ENCODE measurements around the gene MTOR.
"Not testable (repeated sequence)": the region's sequence is repeated elsewhere in the genome, so short reads cannot be mapped to it uniquely, and the experiment has no call there.

MTOR gene

GRCh38 chr1:11187000-11187399, 75.4 kb downstream of the MTOR start:
- Histone ChIP-seq H3K9me3 (ENCODE audit: control insufficient read depth in 2 of 2, low read length in 2 of 2) (no peaks in the 10 kb centered on the region), H3K36me3 (ENCODE audit: control insufficient read depth in 2 of 2, insufficient read depth in 2 of 2, low read length in 2 of 2) (peaks cover 19 to 24% of the 10 kb centered on the region in 2 donors), H3K9ac (ENCODE audit: low read depth in 1 of 2, low read length in 2 of 2) (no peak overlapping the region), H3K27me3 (ENCODE audit: control insufficient read depth in 2 of 2, insufficient read depth in 2 of 2, low read length in 2 of 2) (no peaks in the 10 kb centered on the region), H3K4me1 (ENCODE audit: control insufficient read depth in 2 of 2, insufficient read depth in 2 of 2, low read length in 2 of 2) (no peaks in the 10 kb centered on the region), H3K4me3 (ENCODE audit: low read length in 2 of 2) (no peak overlapping the region), H3K27ac (ENCODE audit: low read depth in 2 of 2, low read length in 2 of 2) (no peak overlapping the region)

GRCh38 chr1:11184973-11185372, 77.4 kb downstream of the MTOR start:
- H3K27ac ChIP-seq (ENCODE audit: low read depth in 2 of 2, low read length in 2 of 2), result no peak overlapping the region
- no peaks in the 10 kb centered on the region for H3K27me3 ChIP-seq (ENCODE audit: control insufficient read depth in 2 of 2, insufficient read depth in 2 of 2, low read length in 2 of 2)
- H3K4me1 ChIP-seq (ENCODE audit: control insufficient read depth in 2 of 2, insufficient read depth in 2 of 2, low read length in 2 of 2), result no peaks in the 10 kb centered on the region
- H3K9me3 ChIP-seq (ENCODE audit: control insufficient read depth in 2 of 2, low read length in 2 of 2), result no peaks in the 10 kb centered on the region
- H3K9ac ChIP-seq (ENCODE audit: low read depth in 1 of 2, low read length in 2 of 2), result no peak overlapping the region
- H3K4me3 ChIP-seq (ENCODE audit: low read length in 2 of 2), result no peak overlapping the region
- H3K36me3 ChIP-seq (ENCODE audit: control insufficient read depth in 2 of 2, insufficient read depth in 2 of 2, low read length in 2 of 2), result peaks cover 16 to 20% of the 10 kb centered on the region in 2 donors

GRCh38 chr1:11182884-11183283, 79.5 kb downstream of the MTOR start:
- Histone ChIP-seq H3K27me3 (ENCODE audit: control insufficient read depth in 2 of 2, insufficient read depth in 2 of 2, low read length in 2 of 2) (no peaks in the 10 kb centered on the region), H3K27ac (ENCODE audit: low read depth in 2 of 2, low read length in 2 of 2) (no peak overlapping the region), H3K36me3 (ENCODE audit: control insufficient read depth in 2 of 2, insufficient read depth in 2 of 2, low read length in 2 of 2) (peaks cover 15 to 16% of the 10 kb centered on the region in 2 donors)

GRCh38 chr1:11180342-11180744, 82.0 kb downstream of the MTOR start:
- Histone ChIP-seq H3K36me3 (ENCODE audit: control insufficient read depth in 2 of 2, insufficient read depth in 2 of 2, low read length in 2 of 2) (peaks cover 13 to 18% of the 10 kb centered on the region in 2 donors), H3K9ac (ENCODE audit: low read depth in 1 of 2, low read length in 2 of 2) (no peak overlapping the region), H3K27ac (ENCODE audit: low read depth in 2 of 2, low read length in 2 of 2) (no peak overlapping the region), H3K27me3 (ENCODE audit: control insufficient read depth in 2 of 2, insufficient read depth in 2 of 2, low read length in 2 of 2) (no peaks in the 10 kb centered on the region), H3K4me1 (ENCODE audit: control insufficient read depth in 2 of 2, insufficient read depth in 2 of 2, low read length in 2 of 2) (no peaks in the 10 kb centered on the region), H3K9me3 (ENCODE audit: control insufficient read depth in 2 of 2, low read length in 2 of 2) (no peaks in the 10 kb centered on the region), H3K4me3 (ENCODE audit: low read length in 2 of 2) (no peak overlapping the region)

More at GRCh38 chr1:11182884-11183283, 79.5 kb downstream of the MTOR start:
- no peaks in the 10 kb centered on the region for H3K9me3 ChIP-seq (ENCODE audit: control insufficient read depth in 2 of 2, low read length in 2 of 2)
- H3K4me3 ChIP-seq (ENCODE audit: low read length in 2 of 2), result no peak overlapping the region
- no peaks in the 10 kb centered on the region for H3K4me1 ChIP-seq (ENCODE audit: control insufficient read depth in 2 of 2, insufficient read depth in 2 of 2, low read length in 2 of 2)
- H3K9ac ChIP-seq (ENCODE audit: low read depth in 1 of 2, low read length in 2 of 2), result no peak overlapping the region

- H3K9me3 ChIP-seq (ENCODE audit: control insufficient read depth in 2 of 2, low read length in 2 of 2); H3K9ac ChIP-seq (ENCODE audit: low read depth in 1 of 2, low read length in 2 of 2); H3K4me3 ChIP-seq (ENCODE audit: low read length in 2 of 2); H3K4me1 ChIP-seq (ENCODE audit: control insufficient read depth in 2 of 2, insufficient read depth in 2 of 2, low read length in 2 of 2); H3K27me3 ChIP-seq (ENCODE audit: control insufficient read depth in 2 of 2, insufficient read depth in 2 of 2, low read length in 2 of 2); H3K27ac ChIP-seq (ENCODE audit: low read depth in 2 of 2, low read length in 2 of 2): not testable (repeated sequence)
- H3K36me3 ChIP-seq (ENCODE audit: control insufficient read depth in 2 of 2, insufficient read depth in 2 of 2, low read length in 2 of 2), result peaks cover 10 to 18% of the 10 kb centered on the region in 2 donors
Observed at GRCh38 chr1:11179749-11180148, 82.6 kb downstream of the MTOR start.

- H3K27me3 ChIP-seq (ENCODE audit: control insufficient read depth in 2 of 2, insufficient read depth in 2 of 2, low read length in 2 of 2), result no peaks in the 10 kb centered on the region
- peaks cover 7 to 18% of the 10 kb centered on the region in 2 donors for H3K36me3 ChIP-seq (ENCODE audit: control insufficient read depth in 2 of 2, insufficient read depth in 2 of 2, low read length in 2 of 2)
- H3K27ac ChIP-seq (ENCODE audit: low read depth in 2 of 2, low read length in 2 of 2), result no peak overlapping the region
- no peak overlapping the region for H3K4me3 ChIP-seq (ENCODE audit: low read length in 2 of 2)
- H3K9me3 ChIP-seq (ENCODE audit: control insufficient read depth in 2 of 2, low read length in 2 of 2), result no peaks in the 10 kb centered on the region
- no peak overlapping the region for H3K9ac ChIP-seq (ENCODE audit: low read depth in 1 of 2, low read length in 2 of 2)
- H3K4me1 ChIP-seq (ENCODE audit: control insufficient read depth in 2 of 2, insufficient read depth in 2 of 2, low read length in 2 of 2), result no peaks in the 10 kb centered on the region
Observed at GRCh38 chr1:11179125-11179524, 83.2 kb downstream of the MTOR start.

- Histone ChIP-seq H3K9me3 (ENCODE audit: control insufficient read depth in 2 of 2, low read length in 2 of 2) (no peaks in the 10 kb centered on the region), H3K4me3 (ENCODE audit: low read length in 2 of 2) (no peak overlapping the region), H3K4me1 (ENCODE audit: control insufficient read depth in 2 of 2, insufficient read depth in 2 of 2, low read length in 2 of 2) (no peaks in the 10 kb centered on the region), H3K27ac (ENCODE audit: low read depth in 2 of 2, low read length in 2 of 2) (no peak overlapping the region), H3K9ac (ENCODE audit: low read depth in 1 of 2, low read length in 2 of 2) (no peak overlapping the region), H3K27me3 (ENCODE audit: control insufficient read depth in 2 of 2, insufficient read depth in 2 of 2, low read length in 2 of 2) (no peaks in the 10 kb centered on the region), H3K36me3 (ENCODE audit: control insufficient read depth in 2 of 2, insufficient read depth in 2 of 2, low read length in 2 of 2) (peaks cover 6 to 18% of the 10 kb centered on the region in 2 donors)
Observed at GRCh38 chr1:11178021-11179015, 84.0 kb downstream of the MTOR start.

GRCh38 chr1:11176081-11176706, 86.2 kb downstream of the MTOR start:
- Histone ChIP-seq H3K27ac (ENCODE audit: low read depth in 2 of 2, low read length in 2 of 2) (no peak overlapping the region), H3K9ac (ENCODE audit: low read depth in 1 of 2, low read length in 2 of 2) (no peak overlapping the region), H3K27me3 (ENCODE audit: control insufficient read depth in 2 of 2, insufficient read depth in 2 of 2, low read length in 2 of 2) (no peaks in the 10 kb centered on the region), H3K4me1 (ENCODE audit: control insufficient read depth in 2 of 2, insufficient read depth in 2 of 2, low read length in 2 of 2) (no peaks in the 10 kb centered on the region), H3K36me3 (ENCODE audit: control insufficient read depth in 2 of 2, insufficient read depth in 2 of 2, low read length in 2 of 2) (peaks cover 0 to 15% of the 10 kb centered on the region in 2 donors), H3K4me3 (ENCODE audit: low read length in 2 of 2) (no peak overlapping the region), H3K9me3 (ENCODE audit: control insufficient read depth in 2 of 2, low read length in 2 of 2) (no peaks in the 10 kb centered on the region)

- no peak overlapping the region for H3K27ac ChIP-seq (ENCODE audit: low read depth in 2 of 2, low read length in 2 of 2)
- no peak overlapping the region for H3K9ac ChIP-seq (ENCODE audit: low read depth in 1 of 2, low read length in 2 of 2)
- H3K27me3 ChIP-seq (ENCODE audit: control insufficient read depth in 2 of 2, insufficient read depth in 2 of 2, low read length in 2 of 2), result no peaks in the 10 kb centered on the region
- no peaks in the 10 kb centered on the region for H3K4me1 ChIP-seq (ENCODE audit: control insufficient read depth in 2 of 2, insufficient read depth in 2 of 2, low read length in 2 of 2)
- H3K4me3 ChIP-seq (ENCODE audit: low read length in 2 of 2), result no peak overlapping the region
- peaks cover 0 to 14% of the 10 kb centered on the region in 2 donors for H3K36me3 ChIP-seq (ENCODE audit: control insufficient read depth in 2 of 2, insufficient read depth in 2 of 2, low read length in 2 of 2)
- no peaks in the 10 kb centered on the region for H3K9me3 ChIP-seq (ENCODE audit: control insufficient read depth in 2 of 2, low read length in 2 of 2)
Observed at GRCh38 chr1:11175461-11175860, 86.9 kb downstream of the MTOR start.

- no peak overlapping the region for H3K9ac ChIP-seq (ENCODE audit: low read depth in 1 of 2, low read length in 2 of 2)
- no peaks in the 10 kb centered on the region for H3K9me3 ChIP-seq (ENCODE audit: control insufficient read depth in 2 of 2, low read length in 2 of 2)
- H3K27me3 ChIP-seq (ENCODE audit: control insufficient read depth in 2 of 2, insufficient read depth in 2 of 2, low read length in 2 of 2), result no peaks in the 10 kb centered on the region
- no peak overlapping the region for H3K27ac ChIP-seq (ENCODE audit: low read depth in 2 of 2, low read length in 2 of 2)
- no peaks in the 10 kb centered on the region for H3K4me1 ChIP-seq (ENCODE audit: control insufficient read depth in 2 of 2, insufficient read depth in 2 of 2, low read length in 2 of 2)
- peaks cover 0 to 9% of the 10 kb centered on the region in 2 donors for H3K36me3 ChIP-seq (ENCODE audit: control insufficient read depth in 2 of 2, insufficient read depth in 2 of 2, low read length in 2 of 2)
- no peak overlapping the region for H3K4me3 ChIP-seq (ENCODE audit: low read length in 2 of 2)
Observed at GRCh38 chr1:11174261-11174942, 87.9 kb downstream of the MTOR start.
